Neural cell (in vitro differentiated cells): Measurements from ENCODE around the gene CNTNAP2. TPM values are rescaled to one million over a fixed set of nuclear protein-coding genes. Genes with fewer than 3 reads are reported as not detected.

ENCODE experiments used
- H2AFZ ChIP-seq: fragments of 200-600, 300-800 bp; sonication (generic), shearing (Covaris generic); 2 replicates; pipeline ENCODE4 v1.6.0; 2014; ENCODE audit warnings: low read depth, mild to moderate bottlenecking, antibody characterized with exemption, low read length, moderate library complexity
- H3F3A ChIP-seq: fragments of 200-600 bp; shearing (Covaris generic); 2 replicates; pipeline ENCODE4 v1.6.1; 2016; ENCODE audit warnings: mild to moderate bottlenecking, moderate library complexity, mixed read lengths, antibody characterized with exemption, low read length; ENCODE audit not compliant: insufficient read depth, poor library complexity, severe bottlenecking
- H3K27ac ChIP-seq: fragments of 200-600, 300-800 bp; sonication (generic), shearing (Covaris generic); 2 replicates; pipeline ENCODE4 v1.5.1; 2014; ENCODE audit warnings: mild to moderate bottlenecking, low read length, moderate library complexity
- H3K27me3 ChIP-seq: fragments of 300-800, 200-600 bp; sonication (generic), shearing (Covaris generic); 2 replicates; pipeline ENCODE4 v1.6.0; 2014; ENCODE audit warnings: mild to moderate bottlenecking, low read depth, low read length, moderate library complexity; ENCODE audit not compliant: insufficient read depth
- H3K36me3 ChIP-seq: fragments of 300-800, 200-600 bp; sonication (generic), shearing (Covaris generic); 2 replicates; pipeline ENCODE4 v1.5.1; 2014; ENCODE audit warnings: mild to moderate bottlenecking, antibody characterized with exemption, low read length, moderate library complexity; ENCODE audit not compliant: insufficient read depth
- H3K4me2 ChIP-seq: fragments of 300-800, 200-600 bp; sonication (generic), shearing (Covaris generic); 2 replicates; pipeline ENCODE4 v1.6.0; 2014; ENCODE audit warnings: mild to moderate bottlenecking, low read length
- H3K4me3 ChIP-seq: fragments of 300-800, 200-600 bp; sonication (generic), shearing (Covaris generic); 2 replicates; pipeline ENCODE4 v1.5.1; 2014; ENCODE audit warnings: mild to moderate bottlenecking, low read length, moderate library complexity
- H3K79me2 ChIP-seq: fragments of 200-600 bp; shearing (Covaris generic); replicated peaks from 2 replicates; pipeline ENCODE4 v1.6.0; 2014; ENCODE audit warnings: mild to moderate bottlenecking, low read length, moderate library complexity; ENCODE audit not compliant: insufficient read depth
- H3K9ac ChIP-seq: fragments of 300-800, 200-600 bp; sonication (generic), shearing (Covaris generic); 2 replicates; pipeline ENCODE4 v1.6.1; 2016; ENCODE audit warnings: mild to moderate bottlenecking, low read length, mixed read lengths
- H3K9me2 ChIP-seq: fragments of 200-600 bp; shearing (Covaris generic); 2 replicates; pipeline ENCODE4 v1.6.1; 2016; ENCODE audit warnings: mild to moderate bottlenecking, low read length, mixed read lengths; ENCODE audit not compliant: insufficient read depth
- H3K9me3 ChIP-seq: fragments of 200-600, 300-800 bp; sonication (generic), shearing (Covaris generic); 2 replicates; pipeline ENCODE4 v1.6.1; 2016; ENCODE audit warnings: mild to moderate bottlenecking, mixed run types, low read length, moderate library complexity, mixed read lengths
- H4K20me1 ChIP-seq: fragments of 200-600 bp; shearing (Covaris generic); 2 replicates; pipeline ENCODE4 v1.6.1; 2016; ENCODE audit warnings: mild to moderate bottlenecking, mixed run types; ENCODE audit not compliant: insufficient read depth
- EP300 ChIP-seq: fragments of 450-650 bp; conservative IDR thresholded peaks from 2 replicates; pipeline ENCODE4 v1.6.1; 2014; ENCODE audit warnings: antibody characterized with exemption, mild to moderate bottlenecking, moderate library complexity; ENCODE audit not compliant: poor library complexity, severe bottlenecking
- EZH2 ChIP-seq: fragments of 200-600, 300-800 bp; shearing (Covaris generic), sonication (generic); IDR thresholded peaks from 2 replicates; pipeline ENCODE4 v1.6.1; 2014; ENCODE audit warnings: antibody characterized with exemption, low read length, borderline replicate concordance, mild to moderate bottlenecking; ENCODE audit not compliant: insufficient read depth, poor library complexity, severe bottlenecking
- MXI1 ChIP-seq: fragments of 450-650 bp; conservative IDR thresholded peaks from 2 replicates; pipeline ENCODE4 v1.6.1; 2014; ENCODE audit warnings: antibody characterized with exemption, mild to moderate bottlenecking; ENCODE audit not compliant: poor library complexity, severe bottlenecking
- POLR2AphosphoS5 ChIP-seq: IDR thresholded peaks from 2 replicates; pipeline ENCODE4 v1.6.1; 2012
- RAD21 ChIP-seq: fragments of 450-650 bp; conservative IDR thresholded peaks from 2 replicates; pipeline ENCODE4 v1.6.1; 2014; ENCODE audit warnings: antibody characterized with exemption, mild to moderate bottlenecking, moderate library complexity
- SMC3 ChIP-seq: fragments of 450-650 bp; conservative IDR thresholded peaks from 2 replicates; pipeline ENCODE4 v1.6.1; 2014; ENCODE audit warnings: antibody characterized with exemption, mild to moderate bottlenecking, moderate library complexity; ENCODE audit not compliant: poor library complexity
- TAF1 ChIP-seq: IDR thresholded peaks from 2 replicates; pipeline ENCODE4 v1.6.1; 2012; ENCODE audit warnings: low read depth
- polyA plus RNA-seq: library from polyadenylated mRNA; depleted of rRNA; stranded (reverse); fragments of >200 nt; gene quantifications from 2 replicates; pipeline ENCODE4 v1.2.3, GENCODE V29; 2014
- TF ChIP-seq, protein P1 (sequence below): IDR thresholded peaks from 2 replicates; pipeline ENCODE4 v1.6.1; 2012; ENCODE audit warnings: borderline replicate concordance
- TF ChIP-seq, protein P2 (sequence below): fragments of 450-650 bp; IDR thresholded peaks from 2 replicates; pipeline ENCODE4 v1.5.1; 2014; ENCODE audit warnings: antibody characterized with exemption, mild to moderate bottlenecking, moderate library complexity; ENCODE audit not compliant: poor library complexity, severe bottlenecking

The CNTNAP2 gene
- polyA plus RNA-seq, 1 donor from 2014 or later, result 276 TPM

DNA sequence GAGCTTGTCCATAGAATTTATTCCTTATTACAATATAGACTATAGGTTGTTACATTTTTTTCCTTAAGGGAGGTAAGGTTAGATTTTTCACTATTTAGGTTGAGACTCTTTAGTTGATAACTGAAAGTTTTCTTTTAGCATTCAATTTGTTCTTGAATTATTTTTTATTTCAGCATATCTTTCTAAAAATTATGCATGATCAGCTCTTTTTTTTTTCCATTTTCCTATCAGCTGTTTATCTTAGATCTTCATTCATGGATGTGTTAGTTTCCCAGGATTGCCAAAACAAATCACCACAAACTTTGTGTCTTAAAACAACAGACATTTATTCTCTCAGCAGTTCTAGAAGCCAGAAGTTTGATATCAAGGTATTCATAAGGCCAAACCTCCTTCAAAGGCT lies 1558.1 kb downstream of the CNTNAP2 start:
- no peak overlapping the region for H3K4me2 ChIP-seq
- no peaks in the 10 kb centered on the region for H3F3A ChIP-seq
- no peak overlapping the region for H3K9ac ChIP-seq
- H3K36me3 ChIP-seq, result no peaks in the 10 kb centered on the region
- TF ChIP-seq RAD21 (no peak), POLR2AphosphoS5 (no peak)
- no peaks in the 10 kb centered on the region for H4K20me1 ChIP-seq
- H3K4me3 ChIP-seq, result no peak overlapping the region
- H3K9me2 ChIP-seq, result no peaks in the 10 kb centered on the region
- H3K27me3 ChIP-seq, result no peaks in the 10 kb centered on the region
- no peak overlapping the region for H2AFZ ChIP-seq
- H3K79me2 ChIP-seq, result no peaks in the 10 kb centered on the region
- no peak overlapping the region for H3K27ac ChIP-seq
- peaks cover 4% of the 10 kb centered on the region for H3K9me3 ChIP-seq

DNA sequence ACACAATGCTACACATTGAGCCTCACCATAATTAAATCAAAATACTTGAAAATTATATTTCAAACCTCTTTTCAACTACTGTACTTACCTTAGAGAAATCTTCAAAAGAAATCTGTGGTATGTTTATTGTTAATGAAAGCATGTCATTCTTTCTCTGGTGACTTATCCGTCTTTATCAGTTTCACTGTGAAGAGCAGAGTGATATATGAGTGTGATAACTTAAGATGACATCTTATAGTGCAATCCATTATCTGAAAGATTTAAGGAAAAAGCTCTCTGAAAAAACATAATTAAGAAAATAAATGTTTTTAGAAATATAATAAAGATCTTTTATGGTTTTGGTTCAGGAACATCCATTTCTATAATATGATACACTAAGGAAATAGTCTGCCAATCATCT lies 1562.3 kb downstream of the CNTNAP2 start:
- H3K4me3 ChIP-seq, result no peak overlapping the region
- H4K20me1 ChIP-seq, result no peaks in the 10 kb centered on the region
- no peak overlapping the region for H3K4me2 ChIP-seq
- H3F3A ChIP-seq, result no peaks in the 10 kb centered on the region
- H3K9me2 ChIP-seq, result no peaks in the 10 kb centered on the region
- no peaks in the 10 kb centered on the region for H3K36me3 ChIP-seq
- H3K9me3 ChIP-seq, result peaks cover 4% of the 10 kb centered on the region
- H3K27me3 ChIP-seq, result no peaks in the 10 kb centered on the region
- no peak overlapping the region for H3K9ac ChIP-seq
- TF ChIP-seq MXI1 (no peak), EZH2 (no peak), TAF1 (no peak), SMC3 (no peak), EP300 (no peak)
- TF ChIP-seq, protein P1, sequence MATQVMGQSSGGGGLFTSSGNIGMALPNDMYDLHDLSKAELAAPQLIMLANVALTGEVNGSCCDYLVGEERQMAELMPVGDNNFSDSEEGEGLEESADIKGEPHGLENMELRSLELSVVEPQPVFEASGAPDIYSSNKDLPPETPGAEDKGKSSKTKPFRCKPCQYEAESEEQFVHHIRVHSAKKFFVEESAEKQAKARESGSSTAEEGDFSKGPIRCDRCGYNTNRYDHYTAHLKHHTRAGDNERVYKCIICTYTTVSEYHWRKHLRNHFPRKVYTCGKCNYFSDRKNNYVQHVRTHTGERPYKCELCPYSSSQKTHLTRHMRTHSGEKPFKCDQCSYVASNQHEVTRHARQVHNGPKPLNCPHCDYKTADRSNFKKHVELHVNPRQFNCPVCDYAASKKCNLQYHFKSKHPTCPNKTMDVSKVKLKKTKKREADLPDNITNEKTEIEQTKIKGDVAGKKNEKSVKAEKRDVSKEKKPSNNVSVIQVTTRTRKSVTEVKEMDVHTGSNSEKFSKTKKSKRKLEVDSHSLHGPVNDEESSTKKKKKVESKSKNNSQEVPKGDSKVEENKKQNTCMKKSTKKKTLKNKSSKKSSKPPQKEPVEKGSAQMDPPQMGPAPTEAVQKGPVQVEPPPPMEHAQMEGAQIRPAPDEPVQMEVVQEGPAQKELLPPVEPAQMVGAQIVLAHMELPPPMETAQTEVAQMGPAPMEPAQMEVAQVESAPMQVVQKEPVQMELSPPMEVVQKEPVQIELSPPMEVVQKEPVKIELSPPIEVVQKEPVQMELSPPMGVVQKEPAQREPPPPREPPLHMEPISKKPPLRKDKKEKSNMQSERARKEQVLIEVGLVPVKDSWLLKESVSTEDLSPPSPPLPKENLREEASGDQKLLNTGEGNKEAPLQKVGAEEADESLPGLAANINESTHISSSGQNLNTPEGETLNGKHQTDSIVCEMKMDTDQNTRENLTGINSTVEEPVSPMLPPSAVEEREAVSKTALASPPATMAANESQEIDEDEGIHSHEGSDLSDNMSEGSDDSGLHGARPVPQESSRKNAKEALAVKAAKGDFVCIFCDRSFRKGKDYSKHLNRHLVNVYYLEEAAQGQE, result no peak
- no peaks in the 10 kb centered on the region for H3K79me2 ChIP-seq
- H3K27ac ChIP-seq, result no peak overlapping the region
- H2AFZ ChIP-seq, result no peak overlapping the region

GRCh38 chr7:147681530-147681929 lies 1564.9 kb downstream of the CNTNAP2 start:
- H3K9ac ChIP-seq, result no peak overlapping the region
- no peak overlapping the region for H3K27ac ChIP-seq
- TF ChIP-seq SMC3 (no peak), EP300 (no peak), MXI1 (no peak), EZH2 (no peak), POLR2AphosphoS5 (no peak), RAD21 (no peak), TAF1 (no peak)
- TF ChIP-seq, protein P1, result no peak
- TF ChIP-seq, protein P2, sequence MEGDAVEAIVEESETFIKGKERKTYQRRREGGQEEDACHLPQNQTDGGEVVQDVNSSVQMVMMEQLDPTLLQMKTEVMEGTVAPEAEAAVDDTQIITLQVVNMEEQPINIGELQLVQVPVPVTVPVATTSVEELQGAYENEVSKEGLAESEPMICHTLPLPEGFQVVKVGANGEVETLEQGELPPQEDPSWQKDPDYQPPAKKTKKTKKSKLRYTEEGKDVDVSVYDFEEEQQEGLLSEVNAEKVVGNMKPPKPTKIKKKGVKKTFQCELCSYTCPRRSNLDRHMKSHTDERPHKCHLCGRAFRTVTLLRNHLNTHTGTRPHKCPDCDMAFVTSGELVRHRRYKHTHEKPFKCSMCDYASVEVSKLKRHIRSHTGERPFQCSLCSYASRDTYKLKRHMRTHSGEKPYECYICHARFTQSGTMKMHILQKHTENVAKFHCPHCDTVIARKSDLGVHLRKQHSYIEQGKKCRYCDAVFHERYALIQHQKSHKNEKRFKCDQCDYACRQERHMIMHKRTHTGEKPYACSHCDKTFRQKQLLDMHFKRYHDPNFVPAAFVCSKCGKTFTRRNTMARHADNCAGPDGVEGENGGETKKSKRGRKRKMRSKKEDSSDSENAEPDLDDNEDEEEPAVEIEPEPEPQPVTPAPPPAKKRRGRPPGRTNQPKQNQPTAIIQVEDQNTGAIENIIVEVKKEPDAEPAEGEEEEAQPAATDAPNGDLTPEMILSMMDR, result no peak
- no peaks in the 10 kb centered on the region for H3F3A ChIP-seq
- no peak overlapping the region for H2AFZ ChIP-seq
- no peaks in the 10 kb centered on the region for H3K9me2 ChIP-seq
- no peak overlapping the region for H3K4me3 ChIP-seq
- H3K79me2 ChIP-seq, result no peaks in the 10 kb centered on the region
- H4K20me1 ChIP-seq, result no peaks in the 10 kb centered on the region
- H3K9me3 ChIP-seq, result peaks cover 4% of the 10 kb centered on the region
- no peaks in the 10 kb centered on the region for H3K36me3 ChIP-seq
- H3K27me3 ChIP-seq, result no peaks in the 10 kb centered on the region
- H3K4me2 ChIP-seq, result no peak overlapping the region
